Stimulated activated CD4-positive, alpha-beta T cell treated with anti-CD3 and anti-CD28 coated beads, Interleukin-15, amount 100 ng/mL, for 24 hours (primary cell): ENCODE measurements around the gene SIPA1L3.

Source experiments
- DNase-seq: peaks from one replicate; pipeline ENCODE4 v3.0.0-alpha.2; 2020

Gene SIPA1L3

GRCh38 chr19:38201731-38202130, 294.7 kb downstream of the SIPA1L3 start:
- no peak for DNase-seq

- DNase-seq, result no peak
These were observed 295.5 kb downstream of the SIPA1L3 start for GRCh38 chr19:38202504-38202903.

- no peak for DNase-seq
These were observed 296.2 kb downstream of the SIPA1L3 start for GRCh38 chr19:38203197-38203596.

GRCh38 chr19:38204096-38204495, 297.1 kb downstream of the SIPA1L3 start:
- no peak for DNase-seq

DNA sequence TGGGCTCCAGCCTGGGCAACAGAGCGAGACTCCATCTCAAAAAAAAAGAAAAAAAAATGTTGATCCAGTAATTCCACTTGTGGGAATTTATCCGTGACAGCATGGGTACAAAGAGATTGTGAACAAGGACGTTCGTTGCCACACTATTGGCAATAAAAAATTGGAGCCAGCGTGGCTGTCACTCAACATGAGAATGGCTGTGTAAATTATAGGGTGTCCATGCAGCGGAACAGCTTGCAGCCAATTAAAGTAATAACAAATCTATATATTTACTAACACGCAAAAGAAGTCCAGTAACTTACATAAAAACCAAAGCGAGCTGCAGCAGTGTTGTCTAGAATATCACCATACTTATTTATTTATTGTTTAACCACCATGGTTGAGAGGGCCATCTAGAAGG, 297.7 kb downstream of the SIPA1L3 start:
- DNase-seq, result no peak

- no peak for DNase-seq
These were observed 299.2 kb downstream of the SIPA1L3 start for GRCh38 chr19:38206006-38206745.

DNA sequence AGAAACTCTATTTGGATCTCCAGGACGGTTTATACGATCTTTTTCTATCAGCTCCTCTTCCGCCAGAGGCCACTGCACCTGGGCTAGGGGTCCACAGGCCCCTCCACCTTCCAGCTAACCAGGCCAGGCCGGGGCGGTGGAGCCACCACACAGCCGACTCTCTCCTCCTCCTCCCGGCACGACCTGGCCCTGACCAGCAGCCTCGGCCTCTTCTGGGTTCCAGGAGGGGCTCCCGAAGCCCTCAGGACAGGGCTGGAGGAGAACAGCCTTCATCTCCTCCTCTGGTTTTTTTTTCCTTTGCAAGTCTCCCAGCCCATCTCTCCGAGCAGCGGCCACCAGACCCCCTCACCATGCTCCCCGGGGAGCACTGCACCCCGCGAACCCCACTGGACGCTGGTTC, 299.9 kb downstream of the SIPA1L3 start:
- DNase-seq, result no peak

DNA sequence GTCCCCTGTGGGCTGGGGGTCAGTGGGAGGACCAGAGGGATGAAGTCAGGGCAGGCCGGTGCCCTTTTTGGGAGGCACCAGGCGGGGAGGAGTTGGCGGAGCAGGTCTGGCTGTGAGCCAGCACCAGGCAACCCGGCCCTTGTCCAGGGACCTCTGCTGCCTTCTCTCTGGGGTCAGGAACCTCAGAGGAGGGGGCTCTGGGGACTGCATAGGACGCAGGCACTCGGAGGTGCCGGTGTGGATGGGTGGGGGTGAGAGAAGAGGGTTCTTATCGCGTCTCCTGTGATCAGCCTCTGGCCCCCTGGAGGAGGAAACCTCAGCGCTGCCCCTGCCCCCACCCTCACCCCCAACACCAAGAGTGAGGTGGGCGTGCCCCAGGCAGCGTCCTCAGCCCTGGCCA, 300.5 kb downstream of the SIPA1L3 start:
- DNase-seq, result no peak

GRCh38 chr19:38208571-38208970, 301.6 kb downstream of the SIPA1L3 start:
- no peak for DNase-seq

DNA sequence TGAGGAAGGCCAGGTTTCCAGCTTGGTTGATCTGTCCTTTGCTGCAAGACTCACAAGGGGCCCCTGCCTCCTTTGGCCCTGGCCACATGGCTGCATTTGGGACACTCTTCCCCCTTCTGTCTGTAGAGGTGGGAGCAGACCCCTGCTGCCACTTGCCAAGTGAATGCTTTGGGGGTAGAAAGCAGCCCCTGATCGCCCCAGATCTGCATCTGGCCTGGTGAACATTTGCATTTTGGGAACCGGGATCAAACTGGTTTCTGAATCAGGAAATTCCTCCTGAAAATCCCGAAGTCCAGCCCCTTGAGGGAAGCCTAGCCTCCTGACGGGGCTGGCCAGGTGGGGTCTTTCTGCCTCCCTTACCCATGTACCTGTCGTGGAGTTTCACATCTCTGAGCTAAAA, 302.1 kb downstream of the SIPA1L3 start:
- DNase-seq, result no peak

DNA sequence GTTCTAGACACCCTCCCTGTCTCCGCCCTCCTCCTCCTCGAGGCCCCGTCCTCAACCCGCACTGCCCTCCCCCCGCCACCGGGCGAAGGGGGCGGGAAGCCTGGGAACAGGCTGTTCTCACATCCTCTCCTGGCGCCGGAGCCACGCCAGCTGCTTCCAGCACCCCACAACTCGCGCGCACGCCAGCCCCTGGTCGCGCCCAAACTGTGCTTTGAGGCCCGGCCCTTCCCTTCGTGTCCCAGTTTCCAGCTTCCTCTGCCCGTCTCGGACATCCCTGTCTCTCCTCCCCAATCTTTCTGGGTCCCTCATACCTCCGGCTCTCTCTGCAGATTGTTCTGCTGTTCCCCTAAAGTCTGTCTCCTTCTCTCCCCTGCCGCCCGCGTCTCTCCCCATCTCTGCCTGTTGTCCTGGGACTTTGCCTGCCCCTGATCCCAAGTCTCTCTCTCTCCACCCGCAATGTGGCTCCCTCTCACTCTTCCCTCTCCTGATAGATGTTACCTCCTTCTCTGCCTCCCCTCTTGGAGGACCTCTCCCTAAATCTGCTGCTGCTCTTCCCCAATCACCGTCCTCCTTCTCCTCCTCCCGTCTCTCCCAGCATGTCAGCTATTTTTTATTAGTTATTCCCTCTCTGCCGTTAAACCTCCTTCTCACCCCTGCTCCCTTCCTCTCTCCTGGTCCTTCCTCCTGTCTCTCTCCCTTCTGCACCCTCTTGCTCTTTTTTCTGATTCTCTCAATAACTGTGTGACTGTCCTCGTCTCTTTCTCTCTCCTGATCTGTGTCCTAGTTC, 302.9 kb downstream of the SIPA1L3 start:
- no peak for DNase-seq

GRCh38 chr19:38210458-38210987, 303.5 kb downstream of the SIPA1L3 start:
- DNase-seq, result no peak

DNA sequence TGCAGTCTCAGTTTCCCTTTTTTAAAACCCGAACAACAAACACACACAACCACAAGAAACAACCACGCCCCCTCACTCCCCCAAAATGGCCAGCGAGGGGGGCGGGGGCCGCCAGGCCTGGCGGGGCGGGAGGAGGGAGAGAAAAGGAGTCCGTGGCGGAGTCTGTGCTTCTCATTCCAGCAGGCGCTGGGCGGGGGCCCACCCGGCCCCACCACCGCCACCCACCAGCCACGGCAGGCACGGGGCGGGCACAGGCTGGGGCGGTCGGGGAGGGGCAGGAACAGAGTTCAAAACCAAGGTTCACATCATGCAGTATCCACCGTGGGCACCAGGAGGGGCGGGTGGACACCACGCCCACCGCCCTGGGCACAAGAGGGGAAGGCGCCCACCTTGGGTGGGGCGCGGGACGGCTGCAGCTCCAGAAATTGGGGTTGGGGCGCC, 304.2 kb downstream of the SIPA1L3 start:
- DNase-seq, result no peak

DNA sequence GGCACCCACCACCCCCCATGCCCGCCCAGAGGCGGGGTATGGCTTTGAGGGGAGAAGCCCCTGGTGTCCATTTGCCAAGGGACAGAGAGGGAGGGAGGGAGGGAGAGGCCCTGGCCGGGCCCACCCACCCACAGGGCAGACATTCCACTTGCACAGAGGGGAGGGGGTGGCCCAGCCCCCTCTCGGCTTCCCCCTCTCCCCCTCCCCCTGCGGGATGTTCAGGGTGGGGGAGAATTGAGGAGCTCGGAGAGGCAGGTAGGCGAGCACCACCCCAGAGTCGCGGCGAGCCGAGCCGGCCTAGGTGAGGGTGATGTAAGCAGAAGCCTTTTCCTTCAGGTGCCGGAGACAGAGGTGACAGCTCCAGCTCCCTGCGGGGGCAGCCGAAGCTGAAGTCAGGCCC, 304.8 kb downstream of the SIPA1L3 start:
- DNase-seq, result no peak

DNA sequence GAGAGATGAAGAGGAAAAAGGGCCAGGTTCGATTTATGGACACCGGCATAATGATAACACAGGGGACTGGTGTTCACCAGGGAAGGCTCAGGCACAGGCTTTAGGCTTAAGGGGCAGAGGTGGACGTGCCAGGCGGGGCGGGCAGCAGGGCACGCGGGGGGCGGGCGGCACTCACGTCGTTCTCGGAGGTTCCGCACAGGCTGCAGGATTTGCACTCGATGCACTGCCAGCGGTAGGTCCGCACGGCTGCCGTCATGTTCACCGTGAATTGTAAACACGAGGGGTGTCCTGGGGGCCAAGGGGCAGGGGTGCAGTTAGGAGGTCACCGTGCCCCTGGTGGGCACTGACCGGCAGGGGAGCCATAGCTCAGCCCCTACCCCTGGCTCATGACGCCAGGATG, 306.5 kb downstream of the SIPA1L3 start:
- DNase-seq, result no peak

GRCh38 chr19:38213911-38214625, 307.1 kb downstream of the SIPA1L3 start:
- DNase-seq, result peak; percentile 81

GRCh38 chr19:38216785-38217641, 310.0 kb downstream of the SIPA1L3 start:
- DNase-seq, result no peak

GRCh38 chr19:38218204-38218603, 311.2 kb downstream of the SIPA1L3 start:
- DNase-seq, result no peak

- DNase-seq, result no peak
These were observed 312.2 kb downstream of the SIPA1L3 start for GRCh38 chr19:38219221-38219620.

- DNase-seq, result no peak
These were observed 314.4 kb downstream of the SIPA1L3 start for GRCh38 chr19:38221421-38221820.

DNA sequence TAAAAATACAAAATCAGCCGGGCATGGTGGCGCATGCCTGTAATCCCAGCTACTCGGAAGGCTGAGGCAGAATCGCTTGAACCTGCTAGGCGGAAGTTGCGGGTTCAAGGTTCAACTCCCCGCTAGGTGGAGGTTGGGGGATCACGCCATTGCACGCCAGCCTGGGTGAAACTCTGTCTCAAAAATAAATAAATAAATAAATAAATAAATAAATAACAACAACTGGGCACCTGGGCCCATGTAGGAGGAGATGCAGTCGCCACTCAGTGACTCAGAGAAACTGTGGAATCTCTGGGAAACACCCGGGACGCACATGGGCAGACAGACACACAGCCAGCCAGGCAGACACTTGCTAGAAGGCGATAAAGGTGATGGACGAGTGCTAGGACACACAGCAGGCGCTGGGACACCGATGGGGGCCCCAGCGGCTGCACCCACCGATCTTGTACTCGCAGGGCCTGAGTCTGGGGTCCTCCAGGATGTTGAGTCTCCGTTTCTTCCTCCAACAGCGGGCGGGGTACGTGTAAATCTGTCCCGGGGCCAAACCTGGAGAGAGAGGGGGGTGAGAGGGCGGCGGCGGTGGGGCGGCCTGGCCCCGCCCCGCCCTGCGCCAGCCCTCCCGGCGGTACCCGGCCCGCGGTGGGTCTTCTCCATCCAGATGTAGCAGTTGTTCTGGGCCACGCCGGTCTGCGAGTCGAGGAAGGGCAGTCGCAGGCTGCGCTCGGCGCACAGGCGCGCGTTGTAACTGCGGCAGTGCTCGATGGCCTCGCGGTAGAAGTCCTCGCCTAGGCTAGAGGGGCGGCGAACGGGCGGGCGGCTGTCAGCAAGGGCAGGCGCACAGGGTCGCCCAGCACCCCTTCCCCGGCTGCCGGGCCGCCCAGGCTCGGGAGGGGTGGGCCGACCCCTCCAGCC, 315.2 kb downstream of the SIPA1L3 start:
- DNase-seq, result no peak
